Kidney (tissue), 14 donors: Measurements from ENCODE around the gene AMH. TPM values are rescaled to one million over a fixed set of nuclear protein-coding genes. Genes with fewer than 3 reads are reported as not detected.
A peak's percentile ranks its signal among the peaks of the same experiment; 100 is the strongest.

ENCODE experiments used
- DNase-seq, 5 donors: peaks; one replicate each; pipeline ENCODE4 v3.0.0-alpha.2; 2013 to 2020
- FAIRE-seq: peaks from 2 replicates; lab custom pipeline; 2012; peaks lifted over from hg19 to GRCh38; lab: Jason Lieb, UNC
- H3K27ac ChIP-seq, 2 donors: one replicate each; pipeline ENCODE4 v1.7.0; 2013; ENCODE audit warnings: low read depth in 2 of 2, low read length in 2 of 2, inconsistent platforms in 1 of 2
- H3K27me3 ChIP-seq: one replicate; pipeline ENCODE4 v1.7.1; 2013; ENCODE audit warnings: low read length, inconsistent platforms; ENCODE audit not compliant: control insufficient read depth, insufficient read depth
- H3K36me3 ChIP-seq, 3 donors: one replicate each; pipeline versions ENCODE4 v1.7.0 to v1.7.1; 2013; ENCODE audit warnings: low read length in 3 of 3, control low read depth in 1 of 3, inconsistent platforms in 1 of 3; ENCODE audit not compliant: insufficient read depth in 3 of 3, control insufficient read depth in 2 of 3
- H3K4me1 ChIP-seq, 3 donors: one replicate each; pipeline versions ENCODE4 v1.7.0 to v1.7.1; 2013; ENCODE audit warnings: low read length in 3 of 3, inconsistent platforms in 1 of 3, low read depth in 1 of 3; ENCODE audit not compliant: control insufficient read depth in 2 of 3, insufficient read depth in 2 of 3
- H3K4me3 ChIP-seq, 3 donors: one replicate each; pipeline versions ENCODE4 v1.7.0 to v1.8.1; 2013; ENCODE audit warnings: low read length in 3 of 3, control low read depth in 1 of 3, inconsistent platforms in 1 of 3
- H3K9ac ChIP-seq, 3 donors: one replicate each; pipeline versions ENCODE4 v1.7.0 to v1.7.1; 2013; ENCODE audit warnings: low read length in 3 of 3, control low read depth in 1 of 3, inconsistent platforms in 1 of 3
- H3K9me3 ChIP-seq, 3 donors: one replicate each; pipeline versions ENCODE4 v1.7.0 to v1.7.1; 2013; ENCODE audit warnings: low read length in 3 of 3, control low read depth in 1 of 3, inconsistent platforms in 1 of 3; ENCODE audit not compliant: control insufficient read depth in 2 of 3, insufficient read depth in 1 of 3
- intact Hi-C: fragments of 100-400 bp; cut with DNase I; formaldehyde crosslinking; loops from one replicate; pipeline ENCODE4 v1.11.1; 2022
- polyA plus RNA-seq: library from polyadenylated mRNA; stranded (reverse); fragments of 350-450 nt; fragmentation: Illumina TruSeq; extraction: RNeasy Lipid Tissue Mini Kit (QIAGEN cat#74804); gene quantifications from one replicate; pipeline ENCODE4 v1.2.3, GENCODE V29; 2014; ENCODE audit warnings: low read depth, low replicate concordance; ENCODE audit not compliant: insufficient read depth
- total RNA-seq: library from RNA; stranded (reverse); fragmentation: NEBNext Ultra II Directional; extraction: Animal tissue kit (Norgen Biotek cat#: 25700); gene quantifications from one replicate; pipeline ENCODE4 v1.2.1, GENCODE V29; 2021
- TF ChIP-seq, protein P1 (sequence below): IDR thresholded peaks from 3 replicates; pipeline ENCODE4 v1.5.1; 2012; ENCODE audit warnings: mild to moderate bottlenecking, moderate library complexity, borderline replicate concordance; ENCODE audit not compliant: insufficient read depth; ENCODE audit errors: extremely low read depth
- donor health status: control.
- donor health status: control.
- donor health status: control.
- donor health status: control.
- donor health status: control.
- donor health status: DM: yes; HTN: yes; CAD: no.
- donor health status: Normal renal cell carcinoma (clear cell type).

AMH gene
- total and polyA plus RNA-seq, 2 donors from 2014 or later, result 0.60 to 1.0 TPM

DNA sequence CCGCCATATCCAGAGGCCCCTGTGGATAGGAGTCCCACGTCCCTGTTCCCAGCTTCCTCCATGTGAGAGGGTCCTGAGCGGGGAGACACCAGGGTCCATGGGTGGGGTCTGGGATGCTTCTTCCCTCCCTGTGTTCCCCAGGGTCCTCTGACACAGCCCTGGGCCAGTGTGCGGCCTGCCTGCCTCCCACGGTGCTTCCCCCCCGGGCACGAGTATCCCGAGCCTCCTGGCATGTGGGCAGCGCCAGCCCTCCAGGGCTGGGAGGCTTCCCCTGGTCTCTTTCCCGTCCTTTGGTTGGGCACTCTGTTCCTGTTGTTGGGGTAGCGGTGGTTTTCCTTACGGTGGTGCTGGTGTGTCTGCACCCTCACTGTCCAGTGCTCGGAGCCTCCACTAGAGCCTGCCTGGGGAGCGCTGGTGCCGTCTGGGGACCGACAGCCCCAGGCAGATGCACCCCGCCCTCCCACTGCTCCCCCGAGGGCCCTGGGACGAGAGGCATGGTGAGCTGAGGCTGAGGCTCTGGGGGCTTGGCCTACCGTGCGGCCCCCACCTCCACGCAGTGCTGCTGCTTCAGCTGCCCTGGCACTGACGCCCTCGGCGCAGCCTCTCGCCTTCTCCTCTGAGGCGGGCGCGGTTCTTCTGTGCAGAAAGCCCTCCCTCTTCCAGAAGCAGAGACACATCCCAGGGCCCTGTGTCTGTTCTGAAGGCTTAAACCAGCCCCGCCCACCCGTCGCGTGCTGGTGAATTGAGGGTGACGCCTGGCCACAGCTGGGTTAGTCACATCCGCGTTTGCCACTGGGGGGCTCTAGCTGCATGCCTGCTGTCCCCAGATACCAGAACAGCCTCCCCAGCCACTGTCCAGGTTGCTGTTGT lies 40.9 kb upstream of the AMH start:
- TF ChIP-seq, protein P1, sequence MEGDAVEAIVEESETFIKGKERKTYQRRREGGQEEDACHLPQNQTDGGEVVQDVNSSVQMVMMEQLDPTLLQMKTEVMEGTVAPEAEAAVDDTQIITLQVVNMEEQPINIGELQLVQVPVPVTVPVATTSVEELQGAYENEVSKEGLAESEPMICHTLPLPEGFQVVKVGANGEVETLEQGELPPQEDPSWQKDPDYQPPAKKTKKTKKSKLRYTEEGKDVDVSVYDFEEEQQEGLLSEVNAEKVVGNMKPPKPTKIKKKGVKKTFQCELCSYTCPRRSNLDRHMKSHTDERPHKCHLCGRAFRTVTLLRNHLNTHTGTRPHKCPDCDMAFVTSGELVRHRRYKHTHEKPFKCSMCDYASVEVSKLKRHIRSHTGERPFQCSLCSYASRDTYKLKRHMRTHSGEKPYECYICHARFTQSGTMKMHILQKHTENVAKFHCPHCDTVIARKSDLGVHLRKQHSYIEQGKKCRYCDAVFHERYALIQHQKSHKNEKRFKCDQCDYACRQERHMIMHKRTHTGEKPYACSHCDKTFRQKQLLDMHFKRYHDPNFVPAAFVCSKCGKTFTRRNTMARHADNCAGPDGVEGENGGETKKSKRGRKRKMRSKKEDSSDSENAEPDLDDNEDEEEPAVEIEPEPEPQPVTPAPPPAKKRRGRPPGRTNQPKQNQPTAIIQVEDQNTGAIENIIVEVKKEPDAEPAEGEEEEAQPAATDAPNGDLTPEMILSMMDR, result no peak
- DNase-seq, result peak in 3 of 5 donors; percentile 19 to 61 (median 35)
- no peak for FAIRE-seq

DNA sequence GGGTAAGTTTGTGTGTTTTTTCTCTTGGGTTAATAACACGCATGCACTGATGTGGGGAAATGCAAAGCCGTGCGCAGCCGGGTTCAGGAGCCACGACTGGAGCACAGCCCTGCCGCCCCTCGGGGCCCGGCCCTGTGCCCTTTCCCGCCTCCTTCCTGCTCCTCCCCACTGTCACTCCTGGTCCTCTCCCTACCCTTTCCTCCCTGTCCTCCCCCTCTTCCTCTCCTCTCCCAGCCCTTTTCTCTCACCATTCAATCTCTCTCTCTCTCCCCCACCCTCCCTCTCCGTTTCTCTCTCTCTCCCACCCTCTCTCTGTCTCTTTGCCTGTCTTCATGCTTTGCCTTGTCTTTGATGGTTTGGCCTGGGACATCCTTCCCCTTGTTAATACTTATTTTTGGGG lies 40.1 kb upstream of the AMH start:
- Histone ChIP-seq H3K36me3 (peaks cover 0 to 27% (median 9%) of the 10 kb centered on the region in 3 donors), H3K27me3 (no peaks in the 10 kb centered on the region), H3K4me1 (peaks cover 0 to 14% (median 0%) of the 10 kb centered on the region in 3 donors), H3K9ac (no peak overlapping the region), H3K4me3 (no peak overlapping the region), H3K27ac (no peak overlapping the region), H3K9me3 (no peaks in the 10 kb centered on the region)
- TF ChIP-seq, protein P1, result no peak
- no peak for DNase-seq
- intact Hi-C loops, result no loop called here
- FAIRE-seq, result no peak

More for the DNA sequence above, 40.9 kb upstream of the AMH start:
- Histone ChIP-seq H3K4me1 (peaks cover 0 to 14% (median 0%) of the 10 kb centered on the region in 3 donors), H3K4me3 (no peak overlapping the region), H3K9me3 (no peaks in the 10 kb centered on the region), H3K9ac (no peak overlapping the region), H3K36me3 (peaks cover 0 to 24% (median 9%) of the 10 kb centered on the region in 3 donors), H3K27ac (no peak overlapping the region), H3K27me3 (no peaks in the 10 kb centered on the region)
- intact Hi-C loops, result no loop called here

DNA sequence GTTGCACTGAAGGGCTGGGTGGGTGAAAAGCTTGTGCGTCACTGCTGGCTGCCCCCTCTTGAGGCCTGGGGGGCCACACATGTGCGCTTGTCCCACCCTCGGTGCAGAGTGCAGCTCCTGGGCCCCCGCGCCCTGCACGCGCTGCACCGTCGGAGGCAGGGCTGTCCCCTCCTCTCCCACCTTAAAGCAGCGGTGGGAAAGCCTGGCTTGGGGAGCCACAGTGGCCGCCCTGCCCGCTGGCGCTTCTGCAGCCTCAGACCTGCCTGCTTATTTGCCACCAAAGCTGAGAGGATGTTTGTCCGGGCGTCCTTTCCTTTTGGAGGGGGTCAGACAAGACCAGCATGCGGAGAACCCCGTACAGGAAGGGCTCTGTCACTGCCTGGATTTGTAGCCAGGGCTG lies 39.7 kb upstream of the AMH start:
- no peak overlapping the region for H3K27ac ChIP-seq
- intact Hi-C loops, result no loop called here
- DNase-seq, result no peak
- no peak overlapping the region for H3K4me3 ChIP-seq
- TF ChIP-seq, protein P1, result no peak
- no peaks in the 10 kb centered on the region for H3K27me3 ChIP-seq
- peaks cover 0 to 14% (median 0%) of the 10 kb centered on the region in 3 donors for H3K4me1 ChIP-seq
- no peaks in the 10 kb centered on the region for H3K9me3 ChIP-seq
- H3K9ac ChIP-seq, result no peak overlapping the region
- H3K36me3 ChIP-seq, result peaks cover 0 to 30% (median 12%) of the 10 kb centered on the region in 3 donors
- no peak for FAIRE-seq
